ENCODE data around the gene SPIN1. TPM values are rescaled to one million over a fixed set of nuclear protein-coding genes. Genes with fewer than 3 reads are reported as not detected.
A peak's percentile ranks its signal among the peaks of the same experiment; 100 is the strongest.

SPIN1 gene
- total and polyA plus RNA-seq, 2 experiments from 2014 or later: 49.0 to 158 TPM

DNA sequence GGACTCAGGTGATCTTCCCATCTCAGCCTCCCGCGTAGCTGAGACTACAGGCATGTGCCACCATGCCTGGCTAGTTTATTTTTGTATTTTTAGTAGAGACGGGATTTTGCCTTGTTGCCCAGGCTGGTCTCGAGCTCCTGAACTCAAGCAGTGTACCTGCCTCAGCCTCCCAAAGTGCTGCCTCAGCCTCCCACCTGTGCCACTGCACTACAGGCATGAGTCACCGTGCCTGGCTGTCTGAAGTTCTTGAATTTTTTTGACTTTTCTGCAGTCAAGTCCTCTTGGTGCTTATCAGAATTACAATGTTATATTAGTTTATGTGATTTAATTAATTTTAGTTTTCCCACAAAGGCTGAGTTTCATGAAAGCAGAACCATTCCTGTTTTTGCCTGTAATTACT lies 9.8 kb downstream of the SPIN1 start:
- Histone ChIP-seq H3F3A (replicated peaks; ENCODE audit: low read depth) (no peaks in the 10 kb centered on the region), H3K9me2 (ENCODE audit: insufficient read depth) (no peaks in the 10 kb centered on the region; the same call in 1 of the 2 replicates), H2AFZ (no peak overlapping the region), H3K4me3 (no peak overlapping the region), H3K27me3 (ENCODE audit: insufficient read depth) (no peaks in the 10 kb centered on the region), H3K27ac (ENCODE audit: low read depth) (no peak overlapping the region), H3K4me2 (no peak overlapping the region), H4K20me1 (replicated peaks; ENCODE audit: insufficient read depth) (peaks cover 74% of the 10 kb centered on the region), H3K79me2 (replicated peaks; ENCODE audit: insufficient read depth) (peaks cover 100% of the 10 kb centered on the region), H3K4me1 (ENCODE audit: insufficient read depth) (peaks cover 21% of the 10 kb centered on the region), H3K36me3 (ENCODE audit: insufficient read depth) (no peaks in the 10 kb centered on the region)
- ATAC-seq: no peak
- Mint-ChIP-seq H3K27ac (peak overlapping the region; percentile 20), H3K27me3 (ENCODE audit: insufficient read depth, low read depth, poor library complexity) (peaks cover 7% of the 10 kb centered on the region), H3K4me3 (no peak overlapping the region), H3K36me3 (ENCODE audit: low read depth) (peaks cover 40% of the 10 kb centered on the region), H3K9me3 (no peaks in the 10 kb centered on the region), H3K4me1 (peaks cover 22% of the 10 kb centered on the region)
- no peak for DNase-seq (ENCODE audit: low spot score)
- no peak for TF ChIP-seq STAT1 (IDR thresholded peaks at IDR 0.05; ENCODE audit: unreplicated experiment)
- no peak for TF ChIP-seq ZNF331 (CRISPR knock-in tag; IDR thresholded peaks at IDR 0.05; ENCODE audit: low read depth)
- TF ChIP-seq, protein P1, sequence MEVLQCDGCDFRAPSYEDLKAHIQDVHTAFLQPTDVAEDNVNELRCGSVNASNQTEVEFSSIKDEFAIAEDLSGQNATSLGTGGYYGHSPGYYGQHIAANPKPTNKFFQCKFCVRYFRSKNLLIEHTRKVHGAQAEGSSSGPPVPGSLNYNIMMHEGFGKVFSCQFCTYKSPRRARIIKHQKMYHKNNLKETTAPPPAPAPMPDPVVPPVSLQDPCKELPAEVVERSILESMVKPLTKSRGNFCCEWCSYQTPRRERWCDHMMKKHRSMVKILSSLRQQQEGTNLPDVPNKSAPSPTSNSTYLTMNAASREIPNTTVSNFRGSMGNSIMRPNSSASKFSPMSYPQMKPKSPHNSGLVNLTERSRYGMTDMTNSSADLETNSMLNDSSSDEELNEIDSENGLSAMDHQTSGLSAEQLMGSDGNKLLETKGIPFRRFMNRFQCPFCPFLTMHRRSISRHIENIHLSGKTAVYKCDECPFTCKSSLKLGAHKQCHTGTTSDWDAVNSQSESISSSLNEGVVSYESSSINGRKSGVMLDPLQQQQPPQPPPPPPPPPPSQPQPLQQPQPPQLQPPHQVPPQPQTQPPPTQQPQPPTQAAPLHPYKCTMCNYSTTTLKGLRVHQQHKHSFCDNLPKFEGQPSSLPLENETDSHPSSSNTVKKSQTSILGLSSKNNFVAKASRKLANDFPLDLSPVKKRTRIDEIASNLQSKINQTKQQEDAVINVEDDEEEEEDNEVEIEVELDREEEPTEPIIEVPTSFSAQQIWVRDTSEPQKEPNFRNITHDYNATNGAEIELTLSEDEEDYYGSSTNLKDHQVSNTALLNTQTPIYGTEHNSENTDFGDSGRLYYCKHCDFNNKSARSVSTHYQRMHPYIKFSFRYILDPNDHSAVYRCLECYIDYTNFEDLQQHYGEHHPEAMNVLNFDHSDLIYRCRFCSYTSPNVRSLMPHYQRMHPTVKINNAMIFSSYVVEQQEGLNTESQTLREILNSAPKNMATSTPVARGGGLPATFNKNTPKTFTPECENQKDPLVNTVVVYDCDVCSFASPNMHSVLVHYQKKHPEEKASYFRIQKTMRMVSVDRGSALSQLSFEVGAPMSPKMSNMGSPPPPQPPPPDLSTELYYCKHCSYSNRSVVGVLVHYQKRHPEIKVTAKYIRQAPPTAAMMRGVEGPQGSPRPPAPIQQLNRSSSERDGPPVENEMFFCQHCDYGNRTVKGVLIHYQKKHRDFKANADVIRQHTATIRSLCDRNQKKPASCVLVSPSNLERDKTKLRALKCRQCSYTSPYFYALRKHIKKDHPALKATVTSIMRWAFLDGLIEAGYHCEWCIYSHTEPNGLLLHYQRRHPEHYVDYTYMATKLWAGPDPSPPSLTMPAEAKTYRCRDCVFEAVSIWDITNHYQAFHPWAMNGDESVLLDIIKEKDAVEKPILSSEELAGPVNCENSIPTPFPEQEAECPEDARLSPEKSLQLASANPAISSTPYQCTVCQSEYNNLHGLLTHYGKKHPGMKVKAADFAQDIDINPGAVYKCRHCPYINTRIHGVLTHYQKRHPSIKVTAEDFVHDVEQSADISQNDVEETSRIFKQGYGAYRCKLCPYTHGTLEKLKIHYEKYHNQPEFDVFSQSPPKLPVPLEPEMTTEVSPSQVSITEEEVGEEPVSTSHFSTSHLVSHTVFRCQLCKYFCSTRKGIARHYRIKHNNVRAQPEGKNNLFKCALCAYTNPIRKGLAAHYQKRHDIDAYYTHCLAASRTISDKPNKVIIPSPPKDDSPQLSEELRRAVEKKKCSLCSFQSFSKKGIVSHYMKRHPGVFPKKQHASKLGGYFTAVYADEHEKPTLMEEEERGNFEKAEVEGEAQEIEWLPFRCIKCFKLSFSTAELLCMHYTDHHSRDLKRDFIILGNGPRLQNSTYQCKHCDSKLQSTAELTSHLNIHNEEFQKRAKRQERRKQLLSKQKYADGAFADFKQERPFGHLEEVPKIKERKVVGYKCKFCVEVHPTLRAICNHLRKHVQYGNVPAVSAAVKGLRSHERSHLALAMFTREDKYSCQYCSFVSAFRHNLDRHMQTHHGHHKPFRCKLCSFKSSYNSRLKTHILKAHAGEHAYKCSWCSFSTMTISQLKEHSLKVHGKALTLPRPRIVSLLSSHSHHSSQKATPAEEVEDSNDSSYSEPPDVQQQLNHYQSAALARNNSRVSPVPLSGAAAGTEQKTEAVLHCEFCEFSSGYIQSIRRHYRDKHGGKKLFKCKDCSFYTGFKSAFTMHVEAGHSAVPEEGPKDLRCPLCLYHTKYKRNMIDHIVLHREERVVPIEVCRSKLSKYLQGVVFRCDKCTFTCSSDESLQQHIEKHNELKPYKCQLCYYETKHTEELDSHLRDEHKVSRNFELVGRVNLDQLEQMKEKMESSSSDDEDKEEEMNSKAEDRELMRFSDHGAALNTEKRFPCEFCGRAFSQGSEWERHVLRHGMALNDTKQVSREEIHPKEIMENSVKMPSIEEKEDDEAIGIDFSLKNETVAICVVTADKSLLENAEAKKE (CRISPR knock-in tag; IDR thresholded peaks at IDR 0.05): no peak
- TF ChIP-seq EZH2 (IDR thresholded peaks at IDR 0.05; ENCODE audit: low read depth, unreplicated experiment): no peak
- TF ChIP-seq EZH2phosphoT487 (IDR thresholded peaks at IDR 0.05; ENCODE audit: unreplicated experiment): no peak
- no peak for TF ChIP-seq JUNB (IDR thresholded peaks at IDR 0.05; ENCODE audit: unreplicated experiment)
- TF ChIP-seq, protein P2, sequence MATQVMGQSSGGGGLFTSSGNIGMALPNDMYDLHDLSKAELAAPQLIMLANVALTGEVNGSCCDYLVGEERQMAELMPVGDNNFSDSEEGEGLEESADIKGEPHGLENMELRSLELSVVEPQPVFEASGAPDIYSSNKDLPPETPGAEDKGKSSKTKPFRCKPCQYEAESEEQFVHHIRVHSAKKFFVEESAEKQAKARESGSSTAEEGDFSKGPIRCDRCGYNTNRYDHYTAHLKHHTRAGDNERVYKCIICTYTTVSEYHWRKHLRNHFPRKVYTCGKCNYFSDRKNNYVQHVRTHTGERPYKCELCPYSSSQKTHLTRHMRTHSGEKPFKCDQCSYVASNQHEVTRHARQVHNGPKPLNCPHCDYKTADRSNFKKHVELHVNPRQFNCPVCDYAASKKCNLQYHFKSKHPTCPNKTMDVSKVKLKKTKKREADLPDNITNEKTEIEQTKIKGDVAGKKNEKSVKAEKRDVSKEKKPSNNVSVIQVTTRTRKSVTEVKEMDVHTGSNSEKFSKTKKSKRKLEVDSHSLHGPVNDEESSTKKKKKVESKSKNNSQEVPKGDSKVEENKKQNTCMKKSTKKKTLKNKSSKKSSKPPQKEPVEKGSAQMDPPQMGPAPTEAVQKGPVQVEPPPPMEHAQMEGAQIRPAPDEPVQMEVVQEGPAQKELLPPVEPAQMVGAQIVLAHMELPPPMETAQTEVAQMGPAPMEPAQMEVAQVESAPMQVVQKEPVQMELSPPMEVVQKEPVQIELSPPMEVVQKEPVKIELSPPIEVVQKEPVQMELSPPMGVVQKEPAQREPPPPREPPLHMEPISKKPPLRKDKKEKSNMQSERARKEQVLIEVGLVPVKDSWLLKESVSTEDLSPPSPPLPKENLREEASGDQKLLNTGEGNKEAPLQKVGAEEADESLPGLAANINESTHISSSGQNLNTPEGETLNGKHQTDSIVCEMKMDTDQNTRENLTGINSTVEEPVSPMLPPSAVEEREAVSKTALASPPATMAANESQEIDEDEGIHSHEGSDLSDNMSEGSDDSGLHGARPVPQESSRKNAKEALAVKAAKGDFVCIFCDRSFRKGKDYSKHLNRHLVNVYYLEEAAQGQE (IDR thresholded peaks at IDR 0.05; ENCODE audit: unreplicated experiment): no peak
- TF ChIP-seq, protein P3, sequence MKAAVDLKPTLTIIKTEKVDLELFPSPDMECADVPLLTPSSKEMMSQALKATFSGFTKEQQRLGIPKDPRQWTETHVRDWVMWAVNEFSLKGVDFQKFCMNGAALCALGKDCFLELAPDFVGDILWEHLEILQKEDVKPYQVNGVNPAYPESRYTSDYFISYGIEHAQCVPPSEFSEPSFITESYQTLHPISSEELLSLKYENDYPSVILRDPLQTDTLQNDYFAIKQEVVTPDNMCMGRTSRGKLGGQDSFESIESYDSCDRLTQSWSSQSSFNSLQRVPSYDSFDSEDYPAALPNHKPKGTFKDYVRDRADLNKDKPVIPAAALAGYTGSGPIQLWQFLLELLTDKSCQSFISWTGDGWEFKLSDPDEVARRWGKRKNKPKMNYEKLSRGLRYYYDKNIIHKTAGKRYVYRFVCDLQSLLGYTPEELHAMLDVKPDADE (IDR thresholded peaks at IDR 0.05): no peak
